Articular chondrocyte of knee joint (primary cell): ENCODE results near the gene NIP7. TPM values are rescaled to one million over a fixed set of nuclear protein-coding genes. Genes with fewer than 3 reads are reported as not detected.

Source experiments
- total RNA-seq: library from RNA; depleted of rRNA; stranded (reverse); fragments of >200 nt; gene quantifications from 2 replicates; pipeline ENCODE4 v1.2.3, GENCODE V29; 2012

The NIP7 gene
- 19.6 and 23.9 TPM in 2 replicates for total RNA-seq

DNA sequence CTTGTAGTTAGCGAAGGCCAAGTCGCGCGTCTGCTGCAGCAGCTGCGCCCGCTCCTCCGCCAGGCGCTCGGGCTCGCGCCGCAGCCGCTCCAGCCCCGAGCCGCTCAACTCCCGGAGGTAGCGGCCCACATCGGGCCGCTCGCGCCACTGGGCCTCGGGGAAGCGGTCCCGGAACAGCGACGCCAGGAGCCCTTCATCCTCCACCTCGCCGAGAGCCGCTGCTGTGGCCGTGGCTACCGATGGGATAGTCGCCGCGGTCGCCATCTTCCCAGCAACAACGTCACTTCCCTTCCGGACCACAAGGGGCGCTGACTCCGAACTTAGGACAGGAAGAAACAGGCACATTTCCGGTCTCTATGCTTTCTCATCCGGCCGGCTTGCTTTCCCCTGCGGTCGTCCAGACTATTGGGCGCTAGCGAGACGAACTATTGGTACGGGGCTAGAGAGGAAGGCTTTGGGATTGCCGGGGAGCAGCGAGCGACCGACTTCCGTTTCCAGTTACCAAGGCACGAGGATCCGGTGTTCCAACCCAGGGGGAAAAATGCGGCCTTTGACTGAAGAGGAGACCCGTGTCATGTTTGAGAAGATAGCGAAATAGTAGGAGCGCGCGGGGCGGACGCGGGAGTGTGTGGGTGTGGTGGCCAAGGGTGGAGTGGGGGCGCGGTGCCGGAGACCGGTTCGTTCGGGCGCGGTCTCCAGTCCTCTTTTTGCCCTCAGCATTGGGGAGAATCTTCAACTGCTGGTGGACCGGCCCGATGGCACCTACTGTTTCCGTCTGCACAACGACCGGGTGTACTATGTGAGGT, at the start of gene NIP7, which contains the start of gene COG8:
Gene NIP7 (plus strand): TSS at position 484 of the 806 bp plus-strand sequence. CDS start 58 bp downstream, at position 542.
Gene COG8 (minus strand): TSS at position 276 of the 806 bp plus-strand sequence. CDS start 12 bp downstream, at position 264.

DNA sequence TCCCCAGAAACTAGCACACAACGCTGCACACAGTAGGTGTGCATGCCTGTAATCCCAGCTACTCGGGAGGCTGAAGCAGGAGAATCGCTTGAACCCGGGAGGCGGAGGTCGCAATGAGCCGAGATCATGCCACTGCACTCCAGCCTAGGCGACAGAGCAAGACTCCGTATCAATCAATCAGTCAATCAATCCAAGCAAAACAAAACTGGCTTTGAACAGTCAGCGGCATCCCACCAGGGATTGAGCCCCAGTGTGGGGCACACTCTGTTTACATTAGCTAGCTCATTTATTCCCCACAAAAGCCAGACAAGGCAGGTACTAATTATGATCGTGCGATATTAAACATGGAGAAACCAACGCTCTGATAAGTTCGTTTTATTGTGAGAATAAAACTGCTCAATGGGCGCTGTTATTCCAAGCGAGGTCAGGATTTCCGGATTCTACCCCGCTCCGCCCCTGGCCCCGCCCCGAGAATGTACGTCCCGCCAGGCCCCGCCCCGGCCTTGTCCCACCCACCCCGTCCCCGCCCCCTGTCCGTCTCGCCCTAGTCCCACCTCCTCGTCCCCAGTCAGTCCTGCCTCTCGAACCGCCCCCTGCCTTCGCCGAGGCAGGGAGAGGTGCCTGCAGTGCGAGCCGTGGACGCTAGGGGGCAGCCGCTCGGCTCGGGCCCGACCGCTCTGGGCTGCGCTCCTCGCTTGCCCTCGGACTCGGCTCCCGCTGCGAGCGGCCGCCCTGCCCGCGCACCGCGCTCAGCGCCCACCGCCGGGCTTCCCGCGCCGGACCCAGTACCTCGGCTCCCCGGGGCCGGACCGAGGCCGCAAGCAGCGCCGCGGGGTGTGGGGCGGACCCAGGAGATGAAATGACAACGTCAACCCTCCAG, 28.7 kb upstream of the NIP7 start, which contains the start of gene VPS4A:
Gene VPS4A (plus strand): TSS at position 698 of the 880 bp plus-strand sequence. CDS start 162 bp downstream, at position 860.

DNA sequence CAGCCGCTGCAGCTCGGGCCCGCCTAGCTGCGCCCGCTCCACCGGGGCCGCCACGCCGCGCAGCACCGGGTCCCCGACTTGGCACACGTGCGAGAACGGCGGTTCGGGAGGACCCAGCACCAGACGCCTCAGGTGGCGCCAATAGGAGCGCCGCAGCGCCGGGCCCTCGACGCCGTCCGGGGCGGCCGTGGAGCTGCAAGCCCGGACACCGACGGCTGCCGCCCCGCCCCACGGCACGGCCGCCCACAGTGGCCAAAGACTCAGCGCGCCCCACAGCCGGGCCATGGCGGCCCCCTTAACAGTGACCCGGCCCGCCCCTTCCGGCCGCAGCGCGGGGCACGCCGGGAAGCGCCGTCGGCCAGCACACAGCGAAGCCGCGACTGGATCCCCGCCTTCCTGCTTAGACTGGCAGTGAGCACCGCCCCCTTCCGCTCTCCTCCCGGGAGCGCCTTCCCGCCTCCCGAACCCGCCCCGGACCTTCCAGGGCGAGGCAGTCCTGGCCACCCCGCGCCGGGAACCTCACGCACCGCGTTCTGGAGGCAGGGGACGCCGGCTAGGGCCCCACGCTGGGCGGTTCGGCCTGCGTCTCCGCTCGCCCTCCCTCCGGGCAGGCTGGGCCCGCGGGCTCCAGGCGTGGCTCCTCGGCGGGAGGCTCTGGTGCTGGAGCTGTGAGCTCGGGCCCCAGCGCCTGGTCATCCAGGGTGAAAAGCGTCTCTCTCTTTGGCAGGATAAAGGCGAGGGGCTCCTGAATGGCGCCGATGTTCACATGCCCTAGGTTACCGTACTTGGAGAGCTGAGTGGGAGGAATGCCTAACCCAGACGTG, 9.1 kb upstream of the NIP7 start, which contains the start of gene PDF:
Gene PDF (minus strand): TSS at position 303 of the 824 bp plus-strand sequence. CDS start 18 bp downstream, at position 285.

DNA sequence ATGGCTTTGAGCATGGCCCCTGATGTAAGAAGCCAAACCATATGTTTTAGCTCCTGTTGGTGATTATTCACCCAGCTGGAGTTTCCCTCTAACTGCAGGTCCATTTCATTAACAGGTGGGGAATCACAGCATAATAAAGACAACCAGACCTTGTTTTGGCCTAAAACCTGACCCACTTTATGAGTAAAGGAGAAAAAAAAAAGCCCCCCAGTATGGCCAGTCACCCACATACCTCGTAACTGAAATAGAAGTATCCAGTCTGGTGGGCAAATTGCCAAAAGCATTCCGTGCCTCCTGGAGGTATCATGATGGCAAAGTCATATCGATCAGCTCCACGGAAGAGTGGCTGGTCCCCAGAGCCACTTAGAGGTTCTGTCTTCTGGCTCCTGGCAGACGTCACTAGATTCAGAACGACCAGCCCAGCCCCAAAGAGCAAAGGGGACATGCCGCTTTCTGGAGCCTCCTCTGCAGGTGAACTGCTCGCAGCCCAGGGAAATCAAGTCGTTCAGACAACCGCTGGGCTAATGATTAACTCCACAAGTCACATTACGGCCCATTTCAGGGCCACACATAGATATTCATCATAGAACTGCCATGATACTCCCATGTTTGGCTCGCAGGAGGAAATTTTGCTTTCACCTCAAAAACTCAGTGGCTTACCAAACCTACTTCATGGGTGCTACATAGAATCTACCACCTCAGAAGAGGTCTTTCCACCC, 11.9 kb downstream of the NIP7 start, which contains the start of gene TMED6:
Gene TMED6 (minus strand): TSS at position 478 of the 719 bp plus-strand sequence. CDS start 33 bp downstream, at position 445.

Other genes starting within 250 kb of the NIP7 start
- gene HAS3, start 234.1 kb upstream of the NIP7 start, total RNA-seq: 9.4 and 12.3 TPM in 2 replicates
- 48.3 and 66.7 TPM in 2 replicates for gene CHTF8, start 207.2 kb upstream of the NIP7 start, total RNA-seq
- gene UTP4, start 207.1 kb upstream of the NIP7 start, total RNA-seq: 19.5 and 21.2 TPM in 2 replicates
- gene SNTB2, start 152.6 kb upstream of the NIP7 start, total RNA-seq: 66.7 and 69.9 TPM in 2 replicates
- 22.9 and 27.0 TPM in 2 replicates for gene VPS4A, start 28.4 kb upstream of the NIP7 start, total RNA-seq
- gene PDF, start 9.2 kb upstream of the NIP7 start, total RNA-seq: 8.0 and 9.5 TPM in 2 replicates
- 30.1 and 36.6 TPM in 2 replicates for gene COG8, start 208 bp upstream of the NIP7 start, total RNA-seq
- 0.22 and 0.65 TPM in 2 replicates for gene TMED6, start 12.0 kb downstream of the NIP7 start, total RNA-seq
- 18.7 and 22.2 TPM in 2 replicates for gene TERF2, start 46.2 kb downstream of the NIP7 start, total RNA-seq
- 64.9 and 68.9 TPM in 2 replicates for gene CYB5B, start 84.8 kb downstream of the NIP7 start, total RNA-seq
- gene NFAT5, start 226.2 kb downstream of the NIP7 start, total RNA-seq: 40.1 and 47.8 TPM in 2 replicates